WI38 (cell line): Measurements from ENCODE around the gene TP53.

Source experiments
- H3K4me3 ChIP-seq: 2 replicates; pipeline ENCODE4 v1.5.1; 2011; ENCODE audit warnings: low read depth, mild to moderate bottlenecking, control low read depth, low read length
- CTCF ChIP-seq: IDR thresholded peaks from 2 replicates; pipeline ENCODE4 v1.5.1; 2012; ENCODE audit warnings: low read depth, mild to moderate bottlenecking, control low read depth, low read length

The TP53 gene

GRCh38 chr17:7705269-7706255 is 18.3 kb upstream of the TP53 start:
- TF ChIP-seq CTCF, result no peak
- H3K4me3 ChIP-seq, result peak overlapping the region; percentile 47

GRCh38 chr17:7704601-7705268 is 17.4 kb upstream of the TP53 start, which contains the start of gene EFNB3:
EFNB3 (plus strand) TSS chr17:7705202; CDS start chr17:7705599, 397 bp downstream.
- H3K4me3 ChIP-seq, result peak within 1 kb of the TSS; percentile 47
- no peak for TF ChIP-seq CTCF

- H3K4me3 ChIP-seq, result no peak overlapping the region
- TF ChIP-seq CTCF, result no peak
These were observed 16.5 kb upstream of the TP53 start for GRCh38 chr17:7703584-7704479.

GRCh38 chr17:7702776-7703175 is 15.5 kb upstream of the TP53 start:
- no peak for TF ChIP-seq CTCF

GRCh38 chr17:7701681-7702080 is 14.4 kb upstream of the TP53 start:
- H3K4me3 ChIP-seq, result no peak overlapping the region
- TF ChIP-seq CTCF, result no peak

More at GRCh38 chr17:7702776-7703175, 15.5 kb upstream of the TP53 start:
- H3K4me3 ChIP-seq, result no peak overlapping the region

GRCh38 chr17:7700510-7700909 is 13.2 kb upstream of the TP53 start:
- TF ChIP-seq CTCF, result no peak
- no peak overlapping the region for H3K4me3 ChIP-seq
